NT2/D1 (cell line): Measurements from ENCODE around the gene F2RL2.

Experiments
- DNase-seq: peaks from one replicate; pipeline ENCODE4 v3.0.0-alpha.2; 2011; ENCODE audit warnings: low read depth, low spot score
- H3K27me3 ChIP-seq: 2 replicates; pipeline ENCODE4 v1.6.0; 2011; ENCODE audit warnings: mild to moderate bottlenecking; ENCODE audit not compliant: insufficient read length, insufficient read depth
- H3K36me3 ChIP-seq: 2 replicates; pipeline ENCODE4 v1.6.1; 2011; ENCODE audit warnings: mild to moderate bottlenecking, low read length, mixed read lengths; ENCODE audit not compliant: insufficient read depth, insufficient read length
- H3K4me1 ChIP-seq: 2 replicates; pipeline ENCODE4 v1.5.1; 2011; ENCODE audit not compliant: insufficient read depth, insufficient read length
- H3K4me3 ChIP-seq: 2 replicates; pipeline ENCODE4 v1.5.1; 2011; ENCODE audit warnings: low read depth; ENCODE audit not compliant: insufficient read length
- H3K9ac ChIP-seq: 2 replicates; pipeline ENCODE4 v1.6.0; 2011; ENCODE audit warnings: low read depth; ENCODE audit not compliant: insufficient read length
- H3K9me3 ChIP-seq: 2 replicates; pipeline ENCODE4 v1.5.1; 2011; ENCODE audit warnings: mild to moderate bottlenecking, low read length; ENCODE audit not compliant: insufficient read depth
- SUZ12 ChIP-seq: IDR thresholded peaks from 2 replicates; pipeline ENCODE4 v1.6.1; 2011; ENCODE audit not compliant: insufficient read length, insufficient read depth; ENCODE audit errors: extremely low read depth
- YY1 ChIP-seq: IDR thresholded peaks from 2 replicates; pipeline ENCODE4 v1.6.1; 2011; ENCODE audit not compliant: insufficient read length, insufficient read depth
- ZNF274 ChIP-seq: IDR thresholded peaks from 2 replicates; pipeline ENCODE4 v1.6.1; 2011; ENCODE audit warnings: mild to moderate bottlenecking, low read depth, low read length

Gene F2RL2

GRCh38 chr5:76622973-76623596, at the start of gene F2RL2:
Gene F2RL2, minus strand, starts transcription at chr5:76623403. Its CDS starts 173 bp downstream, at chr5:76623230.
- Histone ChIP-seq H3K4me1 (no peaks in the 10 kb centered on the region), H3K4me3 (no peak within 1 kb of the TSS), H3K27me3 (no peaks in the 10 kb centered on the region), H3K9ac (no peak within 1 kb of the TSS), H3K36me3 (no peaks in the 10 kb centered on the region), H3K9me3 (no peaks in the 10 kb centered on the region)
- DNase-seq = peak; percentile 25
- TF ChIP-seq YY1 = no peak

GRCh38 chr5:76672242-76672641, 49.0 kb upstream of the F2RL2 start:
- TF ChIP-seq SUZ12 (no peak), ZNF274 (no peak), YY1 (no peak)
- Histone ChIP-seq H3K27me3 (no peaks in the 10 kb centered on the region), H3K4me1 (no peaks in the 10 kb centered on the region), H3K9ac (no peak overlapping the region), H3K36me3 (peaks cover 9% of the 10 kb centered on the region), H3K4me3 (no peak overlapping the region), H3K9me3 (no peaks in the 10 kb centered on the region)
- DNase-seq = no peak

- H3K4me1 ChIP-seq = no peaks in the 10 kb centered on the region
- H3K36me3 ChIP-seq = peaks cover 9% of the 10 kb centered on the region
- no peak overlapping the region for H3K9ac ChIP-seq
- H3K9me3 ChIP-seq = no peaks in the 10 kb centered on the region
- H3K4me3 ChIP-seq = no peak overlapping the region
- H3K27me3 ChIP-seq = no peaks in the 10 kb centered on the region
- DNase-seq = no peak
- no peak for TF ChIP-seq YY1
- no peak for TF ChIP-seq SUZ12
- no peak for TF ChIP-seq ZNF274
Observed at GRCh38 chr5:76670508-76670907, 47.3 kb upstream of the F2RL2 start.

- Histone ChIP-seq H3K4me1 (no peaks in the 10 kb centered on the region), H3K36me3 (peaks cover 3% of the 10 kb centered on the region), H3K27me3 (no peaks in the 10 kb centered on the region), H3K9ac (no peak overlapping the region), H3K9me3 (no peaks in the 10 kb centered on the region), H3K4me3 (no peak overlapping the region)
- TF ChIP-seq YY1 (no peak), SUZ12 (no peak), ZNF274 (no peak)
- DNase-seq = no peak
Observed at GRCh38 chr5:76669245-76669644, 46.0 kb upstream of the F2RL2 start.

GRCh38 chr5:76667495-76667894, 44.3 kb upstream of the F2RL2 start:
- no peak for DNase-seq
- Histone ChIP-seq H3K27me3 (no peaks in the 10 kb centered on the region), H3K9me3 (no peaks in the 10 kb centered on the region), H3K36me3 (no peaks in the 10 kb centered on the region), H3K9ac (no peak overlapping the region), H3K4me1 (no peaks in the 10 kb centered on the region), H3K4me3 (no peak overlapping the region)
- no peak for TF ChIP-seq YY1

- H3K27me3 ChIP-seq = no peaks in the 10 kb centered on the region
- TF ChIP-seq ZNF274 (no peak), SUZ12 (no peak), YY1 (no peak)
- no peaks in the 10 kb centered on the region for H3K4me1 ChIP-seq
- H3K4me3 ChIP-seq = no peak overlapping the region
- no peak for DNase-seq
- no peak overlapping the region for H3K9ac ChIP-seq
- H3K36me3 ChIP-seq = no peaks in the 10 kb centered on the region
- no peaks in the 10 kb centered on the region for H3K9me3 ChIP-seq
Observed at GRCh38 chr5:76664079-76664478, 40.9 kb upstream of the F2RL2 start.

GRCh38 chr5:76663573-76663972, 40.4 kb upstream of the F2RL2 start:
- no peaks in the 10 kb centered on the region for H3K4me1 ChIP-seq
- no peaks in the 10 kb centered on the region for H3K36me3 ChIP-seq
- H3K4me3 ChIP-seq = no peak overlapping the region
- no peaks in the 10 kb centered on the region for H3K9me3 ChIP-seq
- H3K9ac ChIP-seq = no peak overlapping the region
- DNase-seq = no peak
- no peaks in the 10 kb centered on the region for H3K27me3 ChIP-seq
- TF ChIP-seq YY1 = no peak

GRCh38 chr5:76662521-76662920, 39.3 kb upstream of the F2RL2 start:
- no peaks in the 10 kb centered on the region for H3K36me3 ChIP-seq
- TF ChIP-seq ZNF274 (no peak), SUZ12 (no peak), YY1 (no peak)
- no peaks in the 10 kb centered on the region for H3K4me1 ChIP-seq
- no peak for DNase-seq
- H3K4me3 ChIP-seq = no peak overlapping the region
- H3K9ac ChIP-seq = no peak overlapping the region
- H3K9me3 ChIP-seq = no peaks in the 10 kb centered on the region
- no peaks in the 10 kb centered on the region for H3K27me3 ChIP-seq
